Stimulated activated CD4-positive, alpha-beta T cell treated with anti-CD3 and anti-CD28 coated beads, Interleukin-1b, Interleukin-23, amount 100 ng/mL, for 4 hours (primary cell): ENCODE measurements around the gene OR2M5.

Experiments
- DNase-seq, 2 donors: peaks; one replicate each; pipeline ENCODE4 v3.0.0-alpha.2; 2020; ENCODE audit warnings: low read depth in 2 of 2

OR2M5 gene, protein sequence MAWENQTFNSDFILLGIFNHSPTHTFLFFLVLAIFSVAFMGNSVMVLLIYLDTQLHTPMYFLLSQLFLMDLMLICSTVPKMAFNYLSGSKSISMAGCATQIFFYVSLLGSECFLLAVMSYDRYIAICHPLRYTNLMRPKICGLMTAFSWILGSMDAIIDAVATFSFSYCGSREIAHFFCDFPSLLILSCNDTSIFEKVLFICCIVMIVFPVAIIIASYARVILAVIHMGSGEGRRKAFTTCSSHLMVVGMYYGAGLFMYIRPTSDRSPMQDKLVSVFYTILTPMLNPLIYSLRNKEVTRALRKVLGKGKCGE

DNA sequence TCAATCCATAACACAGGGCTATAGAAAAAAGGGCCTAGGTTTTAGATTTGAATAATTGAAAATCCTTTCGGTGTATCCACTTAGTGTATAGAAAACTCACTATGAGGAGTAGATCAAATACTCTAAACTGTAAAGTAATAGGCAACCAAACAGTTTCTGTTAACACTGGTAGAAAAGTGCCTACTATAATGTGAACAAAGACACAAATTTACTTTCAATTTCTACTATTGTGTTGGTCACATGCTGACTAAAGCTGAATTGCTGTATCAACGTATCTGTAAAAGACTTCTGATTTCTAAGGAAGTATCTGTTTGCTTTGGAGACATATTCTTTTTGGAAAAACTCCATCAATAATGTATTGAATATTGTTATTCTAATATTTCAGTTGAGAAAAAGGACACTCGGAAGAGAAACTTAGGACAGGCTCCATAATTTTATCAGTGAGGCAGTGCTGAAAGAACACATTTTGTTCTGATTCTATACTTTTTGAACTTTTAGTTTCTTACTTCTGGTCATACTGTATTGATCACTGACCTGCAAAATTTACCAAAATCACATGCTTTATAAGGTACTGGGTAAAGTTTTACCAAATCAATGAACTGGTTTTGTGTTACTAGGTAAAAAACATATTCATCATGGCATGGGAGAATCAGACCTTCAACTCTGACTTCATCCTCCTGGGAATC, at the start of gene OR2M5:
Gene OR2M5 (plus strand): TSS at position 636 of the 686 bp plus-strand sequence. CDS start 0 bp downstream, at position 636.
- DNase-seq, result no peak

DNA sequence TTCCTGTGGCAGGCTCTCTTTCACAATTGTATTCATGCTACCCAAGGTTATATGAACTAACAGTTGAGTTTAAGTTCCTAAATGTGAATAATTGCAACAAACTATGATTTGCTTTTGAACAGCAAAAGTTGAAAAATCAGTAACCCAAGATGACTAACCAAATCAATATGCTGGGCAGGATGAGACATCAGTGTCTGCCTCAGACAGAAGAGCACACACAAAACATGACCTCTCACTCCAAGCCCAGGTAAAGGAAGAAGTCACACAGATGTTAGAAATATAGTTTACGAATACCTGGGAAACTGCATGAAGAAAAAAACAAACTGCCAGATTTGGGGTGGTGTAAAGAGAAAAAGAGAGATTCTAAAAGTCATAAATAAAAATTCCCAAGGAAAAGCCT, 46.4 kb upstream of the OR2M5 start:
- no peak for DNase-seq

DNA sequence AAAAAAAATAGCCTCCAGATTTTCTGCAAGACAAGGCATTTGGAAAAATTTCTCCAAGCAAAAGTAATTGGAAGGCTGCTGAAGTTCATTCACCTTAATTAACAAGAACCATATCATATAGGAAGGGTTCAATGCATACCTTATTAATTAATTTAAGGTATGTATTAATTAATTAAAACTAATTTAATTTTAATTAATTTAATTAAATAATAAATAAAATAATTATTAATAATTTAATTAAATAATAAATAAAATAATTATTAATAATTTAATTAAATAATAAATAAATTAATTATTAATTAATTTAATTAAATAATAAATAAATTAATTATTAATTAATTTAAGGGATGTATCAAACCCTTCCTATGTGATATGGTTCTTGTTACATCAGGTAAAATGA, 42.1 kb upstream of the OR2M5 start:
- DNase-seq, result no peak

DNA sequence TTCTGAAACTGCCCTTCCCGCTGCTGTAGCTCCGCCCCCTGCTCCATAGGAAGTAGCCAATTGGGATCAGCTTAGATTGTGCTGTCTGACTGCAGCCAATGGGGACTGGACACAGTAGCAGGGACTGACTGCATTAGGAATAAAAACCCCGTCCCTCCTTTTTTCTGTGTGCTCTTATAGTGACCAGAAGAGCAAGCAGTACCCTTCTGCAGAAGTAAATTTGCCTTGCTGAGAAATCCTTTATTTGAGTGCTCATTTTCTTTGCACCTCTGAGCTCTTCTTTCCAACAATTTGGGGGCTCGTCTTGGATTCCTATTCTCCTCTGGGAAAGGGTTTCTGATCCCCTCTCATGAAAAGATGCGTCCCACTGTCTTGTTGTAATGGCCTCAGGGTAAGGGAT, 33.8 kb upstream of the OR2M5 start:
- no peak for DNase-seq

DNA sequence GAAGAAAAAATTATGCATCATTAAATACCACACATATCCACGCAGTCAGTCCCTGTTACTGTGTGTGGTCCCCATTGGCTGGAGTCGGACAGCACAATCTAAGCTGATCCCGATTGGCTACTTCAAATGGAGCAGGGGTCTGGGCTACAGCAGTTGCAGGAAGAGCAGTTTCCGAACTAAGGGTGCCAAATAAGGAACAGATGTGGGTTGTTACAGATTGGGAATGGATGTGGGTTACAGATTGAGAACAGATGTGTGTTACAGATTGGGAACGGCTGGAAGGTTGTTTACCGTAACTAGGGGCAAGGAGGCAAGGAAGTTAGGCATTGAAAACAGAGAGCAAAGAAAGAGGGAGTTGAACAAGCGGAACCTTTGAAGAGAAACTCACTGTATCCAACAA, 30.1 kb upstream of the OR2M5 start:
- DNase-seq, result no peak

DNA sequence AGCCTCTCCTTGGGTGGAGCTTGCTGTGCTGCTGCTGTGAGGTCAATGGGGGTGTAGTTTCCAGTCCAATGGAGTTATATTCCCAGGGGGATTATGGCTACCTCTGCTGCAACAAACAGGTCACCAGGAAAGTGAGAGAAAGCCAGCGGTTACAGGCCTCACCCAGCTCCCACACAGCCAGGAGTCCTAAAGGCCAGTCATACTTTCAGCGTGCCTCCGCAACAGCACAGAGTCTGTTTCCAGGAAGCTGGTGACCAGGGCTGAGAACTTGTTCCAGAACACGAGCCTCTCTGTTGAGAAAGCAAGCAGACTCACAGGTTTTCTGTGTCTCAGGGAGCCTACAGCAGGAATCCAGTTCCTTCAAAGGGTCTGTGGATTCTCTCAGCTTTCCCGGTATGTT, 17.3 kb upstream of the OR2M5 start:
- DNase-seq, result no peak

- DNase-seq, result no peak
Measured at GRCh38 chr1:248136811-248137210, 8.1 kb upstream of the OR2M5 start.

GRCh38 chr1:248140846-248141245, 4.1 kb upstream of the OR2M5 start:
- DNase-seq, result no peak

- DNase-seq, result no peak
Measured at GRCh38 chr1:248143311-248143710, 1.6 kb upstream of the OR2M5 start.

DNA sequence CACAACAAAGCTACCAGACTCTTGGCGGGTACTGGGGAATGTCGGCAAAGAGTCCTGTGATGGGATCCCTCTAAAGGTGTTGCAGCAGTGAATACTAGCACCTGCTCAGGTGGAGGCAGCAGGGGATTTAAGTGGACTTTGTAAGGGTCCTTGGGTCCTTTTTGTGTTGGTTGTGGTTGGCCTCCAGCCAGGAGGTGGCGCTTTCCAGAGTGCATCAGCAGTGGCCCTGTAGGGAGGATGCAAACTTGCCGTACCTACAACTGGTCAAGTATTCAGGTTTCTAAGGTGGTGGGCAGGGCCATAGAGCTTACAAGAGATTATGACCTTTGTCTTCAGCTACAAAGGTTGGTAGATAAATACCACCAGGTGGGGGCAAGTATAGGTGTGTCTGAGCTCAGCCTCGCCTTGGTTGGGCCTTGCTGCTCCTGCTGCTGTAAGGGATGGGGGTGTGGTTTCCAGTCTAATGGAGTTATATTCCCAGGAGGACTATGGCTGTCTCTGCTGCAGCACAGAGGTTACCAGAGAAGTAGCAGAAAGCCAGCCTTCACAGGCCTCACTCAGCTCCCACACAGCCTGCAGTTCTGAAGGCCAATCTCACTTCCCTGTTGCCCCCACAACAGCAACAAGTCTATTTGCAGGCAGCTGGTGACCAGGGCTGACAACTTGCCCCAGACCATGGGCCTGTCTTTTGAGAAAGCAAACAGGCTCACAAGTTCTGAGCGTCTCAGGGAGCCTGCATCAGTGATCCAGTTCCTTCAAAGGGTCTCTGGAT, 7.3 kb downstream of the OR2M5 start:
- DNase-seq, result no peak

DNA sequence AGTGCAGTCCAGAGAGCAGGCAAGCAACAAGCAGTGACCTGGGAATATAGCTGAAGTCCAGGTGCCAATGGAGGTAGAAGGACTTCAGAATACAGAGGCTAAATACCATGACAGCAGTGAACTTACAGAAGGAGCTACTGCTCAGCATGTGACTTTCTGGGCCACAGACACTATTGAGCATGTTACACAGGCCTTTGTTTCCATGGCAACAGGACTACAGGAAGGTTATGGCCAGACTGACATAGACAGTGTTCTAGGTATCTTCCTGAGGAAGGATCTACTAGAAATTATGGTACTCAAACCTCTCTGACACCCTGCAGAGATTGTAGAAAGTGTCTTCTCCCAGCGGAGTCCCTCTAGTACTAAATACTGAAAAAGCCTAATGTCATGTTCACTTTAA, 11.0 kb downstream of the OR2M5 start:
- DNase-seq, result no peak

DNA sequence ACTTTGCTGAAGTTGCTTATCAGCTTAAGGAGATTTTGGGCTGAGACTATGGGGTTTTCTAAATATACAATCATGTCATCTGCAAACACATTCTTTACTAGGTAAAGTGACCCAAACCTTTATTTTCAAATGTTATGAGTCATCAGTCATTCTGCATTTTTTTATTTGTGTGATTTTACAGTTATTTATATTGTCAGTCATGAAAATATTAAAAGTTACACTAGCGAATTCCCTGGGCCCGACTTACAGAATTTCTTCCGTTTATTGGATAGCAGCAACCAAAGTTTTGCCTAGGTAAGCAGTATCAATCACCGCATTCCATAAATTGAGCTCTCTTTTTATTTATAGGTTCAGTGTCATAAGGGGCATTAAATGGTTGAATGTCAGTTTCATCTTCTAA, 13.8 kb downstream of the OR2M5 start:
- no peak for DNase-seq

- no peak for DNase-seq
Measured at GRCh38 chr1:248164031-248164430, 19.1 kb downstream of the OR2M5 start.

DNA sequence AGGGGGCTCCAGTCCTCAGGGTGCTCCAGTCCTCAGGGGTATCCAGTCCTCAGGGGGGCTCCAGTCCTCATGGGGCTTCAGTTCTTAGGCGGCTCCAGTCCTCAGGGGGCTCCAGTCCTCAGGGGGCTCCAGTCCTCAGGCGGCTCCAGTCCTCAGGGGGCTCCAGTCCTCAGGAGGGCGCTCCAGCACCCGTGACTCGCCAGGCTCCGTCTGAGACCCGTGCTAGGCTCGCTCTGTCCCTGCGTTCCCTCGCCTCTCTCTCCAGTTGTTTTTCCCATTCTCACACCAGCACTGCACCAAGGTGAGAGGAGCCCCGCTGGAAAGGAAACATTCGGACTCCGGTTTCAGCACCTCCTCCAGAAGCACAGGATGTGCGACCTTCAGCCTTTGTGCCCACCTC, 20.2 kb downstream of the OR2M5 start:
- no peak for DNase-seq

- DNase-seq, result no peak
Measured at GRCh38 chr1:248174521-248174920, 29.6 kb downstream of the OR2M5 start, which contains the start of gene OR2M2. Gene OR2M2, plus strand, starts transcription at chr1:248174821. Its CDS starts 5,165 bp downstream, at chr1:248179986.

GRCh38 chr1:248183996-248184395, 39.0 kb downstream of the OR2M5 start:
- no peak for DNase-seq

- no peak for DNase-seq
Measured at GRCh38 chr1:248187363-248187762, 42.4 kb downstream of the OR2M5 start.

- no peak for DNase-seq
Measured at GRCh38 chr1:248189026-248189425, 44.1 kb downstream of the OR2M5 start.

- DNase-seq, result no peak
Measured at GRCh38 chr1:248194117-248194516, 49.2 kb downstream of the OR2M5 start.
